Endothelial cell of umbilical vein (primary cell): Measurements from ENCODE around the gene RBM3. TPM values are rescaled to one million over a fixed set of nuclear protein-coding genes. Genes with fewer than 3 reads are reported as not detected.
"Not testable (repeated sequence)": the region's sequence is repeated elsewhere in the genome, so short reads cannot be mapped to it uniquely, and the experiment has no call there.

Experiments used
- BruUV-seq: library from RNA; stranded (reverse); fragments of 400-500 nt; replicated peaks from 2 replicates; lab custom pipeline; 2021; lab: Mats Ljungman, UMichigan
- CTCF ChIA-PET: fragments of 300-600, 350-600 bp; sonication (Branson Sonifier 250); formaldehyde crosslinking; loops from one replicate; lab custom pipeline; 2021; ENCODE audit warnings: antibody characterized with exemption, inconsistent platforms; lab: Charles Lee
- POLR2A ChIA-PET: fragments of 300-600, 350-600 bp; sonication (Branson Sonifier 250); formaldehyde crosslinking; loops from one replicate; lab custom pipeline; 2021; ENCODE audit warnings: antibody characterized with exemption, inconsistent platforms; lab: Charles Lee
- DNase-seq: peaks from one replicate; pipeline ENCODE4 v3.0.0-alpha.2; 2011; ENCODE audit warnings: low read depth, low spot score
- FAIRE-seq: peaks from 2 replicates; lab custom pipeline; 2011; peaks lifted over from hg19 to GRCh38; lab: Jason Lieb, UNC
- H2AFZ ChIP-seq: 2 replicates; pipeline ENCODE4 v1.6.0; 2012; ENCODE audit warnings: low read depth, low read length, control low read depth, inconsistent platforms
- H3K27ac ChIP-seq: 2 replicates; pipeline ENCODE4 v1.5.1; 2011; ENCODE audit warnings: low read depth, mild to moderate bottlenecking, control low read depth, low read length, moderate library complexity; ENCODE audit not compliant: insufficient read depth
- H3K27me3 ChIP-seq, 2 experiments: 2 replicates each; pipeline versions ENCODE4 v1.6.0 to v1.6.1; 2011; ENCODE audit warnings: low read length in 2 of 2, mixed read lengths in 1 of 2; ENCODE audit not compliant: control insufficient read depth in 2 of 2, insufficient read depth in 2 of 2
- H3K36me3 ChIP-seq, 2 experiments: 2 replicates in 1 of 2; 3 replicates in 1 of 2; pipeline ENCODE4 v1.5.1; 2011; ENCODE audit warnings: low read length in 2 of 2, mild to moderate bottlenecking in 1 of 2, moderate library complexity in 1 of 2; ENCODE audit not compliant: control insufficient read depth in 2 of 2, insufficient read depth in 2 of 2; ENCODE audit errors: extremely low read depth in 1 of 2
- H3K4me1 ChIP-seq: 3 replicates; pipeline ENCODE4 v1.5.1; 2011; ENCODE audit warnings: mild to moderate bottlenecking, low read length; ENCODE audit not compliant: control insufficient read depth, insufficient read depth; ENCODE audit errors: extremely low read depth
- H3K4me2 ChIP-seq: 2 replicates; pipeline ENCODE4 v1.6.1; 2011; ENCODE audit warnings: low read length, control low read depth, mixed read lengths; ENCODE audit not compliant: insufficient read depth
- H3K4me3 ChIP-seq, 3 experiments: fragments of 200-600 bp in 1 of 3; sonication (generic), shearing (Covaris generic) in 1 of 3; replicated peaks in 1 of 3; 2 replicates each; pipeline ENCODE4 v1.5.1; 2011 to 2016; ENCODE audit warnings: control low read depth in 3 of 3, low read length in 3 of 3, mild to moderate bottlenecking in 2 of 3, inconsistent platforms in 1 of 3, low read depth in 1 of 3, moderate library complexity in 1 of 3; ENCODE audit not compliant: insufficient read depth in 1 of 3
- H3K79me2 ChIP-seq: 2 replicates; pipeline ENCODE4 v1.6.0; 2012; ENCODE audit warnings: low read length, inconsistent platforms; ENCODE audit not compliant: control insufficient read depth, insufficient read depth
- H3K9ac ChIP-seq: replicated peaks from 2 replicates; pipeline ENCODE3; 2011; ENCODE audit warnings: low read length, control low read depth; ENCODE audit not compliant: insufficient read depth; ENCODE audit errors: extremely low read depth
- H3K9me1 ChIP-seq: replicated peaks from 3 replicates; pipeline ENCODE4 v1.6.0; 2011; ENCODE audit warnings: mild to moderate bottlenecking, low read length; ENCODE audit not compliant: control insufficient read depth, insufficient read depth; ENCODE audit errors: extremely low read depth
- H3K9me3 ChIP-seq: replicated peaks from 2 replicates; pipeline ENCODE4 v1.5.1; 2012; ENCODE audit warnings: low read length, inconsistent platforms; ENCODE audit not compliant: control insufficient read depth, insufficient read depth
- H4K20me1 ChIP-seq: replicated peaks from 2 replicates; pipeline ENCODE3; 2011; ENCODE audit warnings: mild to moderate bottlenecking, low read length; ENCODE audit not compliant: control insufficient read depth, insufficient read depth; ENCODE audit errors: extremely low read depth
- EZH2 ChIP-seq: IDR thresholded peaks from 2 replicates; pipeline ENCODE4 v1.6.1; 2012; ENCODE audit warnings: borderline replicate concordance, low read depth, mild to moderate bottlenecking, moderate library complexity, low read length, inconsistent platforms; ENCODE audit not compliant: severe bottlenecking
- FOS ChIP-seq: IDR thresholded peaks from 2 replicates; pipeline ENCODE4 v1.6.1; 2011; ENCODE audit warnings: mild to moderate bottlenecking, low read length, moderate library complexity, borderline replicate concordance; ENCODE audit not compliant: insufficient read depth
- JUN ChIP-seq: IDR thresholded peaks from 2 replicates; pipeline ENCODE4 v1.6.1; 2011; ENCODE audit warnings: borderline replicate concordance, low read depth; ENCODE audit not compliant: insufficient read length, insufficient read depth
- MYC ChIP-seq: IDR thresholded peaks from one replicate; pipeline ENCODE4 v1.6.1; 2011; ENCODE audit warnings: mild to moderate bottlenecking, low read depth, low read length
- POLR2A ChIP-seq: IDR thresholded peaks from 2 replicates; pipeline ENCODE4 v1.6.1; 2012; ENCODE audit warnings: low read depth, mild to moderate bottlenecking, control low read depth, low read length
- POLR2AphosphoS5 ChIP-seq: IDR thresholded peaks from 2 replicates; pipeline ENCODE4 v1.6.1; 2012; ENCODE audit warnings: low read depth, mild to moderate bottlenecking, control low read depth, low read length, moderate library complexity; ENCODE audit not compliant: insufficient read depth
- dilution Hi-C: fragments of 300-500 bp; cut with MboI; formaldehyde crosslinking; loops from one replicate; pipeline ENCODE4 v1.15.0; 2019; ENCODE audit warnings: low sequenced_read_pairs; ENCODE audit not compliant: extremely low pct_ligation_motif_present
- intact Hi-C: fragments of 100-400 bp; cut with micrococcal nuclease; formaldehyde crosslinking; loops from one replicate; pipeline ENCODE4 v1.10.0; 2022
- polyA plus RNA-seq, 4 experiments: library from polyadenylated mRNA; depleted of rRNA in 3 of 4; stranded (reverse) in 3 of 4; unstranded in 1 of 4; fragments of >200 nt; gene quantifications; 2 replicates each; pipeline versions ENCODE4 v1.2.1 to v1.2.3, GENCODE V29; 2011 to 2012; ENCODE audit warnings: missing spikeins in 1 of 4
- total RNA-seq: library from RNA; stranded (reverse); gene quantifications from 2 replicates; pipeline ENCODE4 v1.2.3, GENCODE V29; 2021
- TF ChIP-seq, protein P1 (sequence below): IDR thresholded peaks from 2 replicates; pipeline ENCODE4 v1.6.1; 2011; ENCODE audit not compliant: insufficient read depth, insufficient read length

RBM3 gene
- total and polyA plus RNA-seq, 2 donors (not counting 3 experiments of a cell fraction or from before 2014, with no cell fraction given) = 313 to 477 TPM

DNA sequence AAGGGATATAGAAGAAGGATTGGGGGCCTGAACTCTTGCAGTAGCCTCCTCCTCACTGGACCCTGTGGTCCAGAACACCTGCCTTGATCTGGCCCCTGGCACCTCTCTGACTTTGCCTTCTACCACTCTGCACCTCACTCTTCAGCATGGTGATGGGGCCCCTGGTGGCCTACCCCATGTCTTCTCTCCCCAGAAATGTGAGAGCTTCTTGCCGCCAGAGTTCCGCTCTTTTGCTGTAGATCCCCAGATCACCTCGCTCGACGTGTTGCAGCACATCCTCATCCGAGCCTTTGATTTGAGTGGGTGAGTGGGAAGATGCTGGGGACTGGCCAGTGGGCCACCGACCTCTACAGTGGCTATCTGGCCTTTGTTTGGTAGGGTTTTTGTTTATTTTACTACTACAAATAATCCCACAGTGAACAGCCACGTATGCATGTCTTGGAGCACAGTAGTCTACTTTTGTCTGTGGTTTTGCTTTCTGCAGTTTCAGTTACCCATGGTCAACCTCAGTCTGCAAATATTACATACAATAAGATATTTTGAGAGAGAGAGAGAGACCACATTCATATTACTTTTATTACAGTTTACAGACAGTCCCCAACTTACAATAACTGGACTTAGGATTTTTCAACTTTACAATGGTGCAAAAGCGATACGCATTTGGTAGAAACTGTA, 33.0 kb upstream of the RBM3 start:
- H3K4me2 ChIP-seq = no peak overlapping the region
- peaks cover 3% of the 10 kb centered on the region in 2 experiments for H3K36me3 ChIP-seq
- no peaks in the 10 kb centered on the region for H4K20me1 ChIP-seq
- H3K27ac ChIP-seq = no peak overlapping the region
- H3K9me1 ChIP-seq = no peaks in the 10 kb centered on the region
- no TSS peak for BruUV-seq
- peak; percentile 21 for FAIRE-seq
- ChIA-PET POLR2A (no interaction called here), CTCF (no interaction called here)
- peaks cover 7% of the 10 kb centered on the region for H3K4me1 ChIP-seq
- H2AFZ ChIP-seq = no peak overlapping the region
- H3K27me3 ChIP-seq = no peaks in the 10 kb centered on the region
- peaks cover 13% of the 10 kb centered on the region for H3K79me2 ChIP-seq
- TF ChIP-seq EZH2 = no peak
- no peak for TF ChIP-seq JUN
- TF ChIP-seq POLR2AphosphoS5 = no peak
- no peak for TF ChIP-seq POLR2A
- TF ChIP-seq MYC = no peak
- no peak for TF ChIP-seq FOS
- no peaks in the 10 kb centered on the region for H3K9me3 ChIP-seq
- no peak overlapping the region for H3K4me3 ChIP-seq
- dilution Hi-C loops = no loop called here
- no peak for DNase-seq
- H3K9ac ChIP-seq = no peak overlapping the region
- intact Hi-C loops = loop anchor here (2.0 kb wide), 1 partner anchor 56 kb away; the partner anchor contains the start of gene WDR13

DNA sequence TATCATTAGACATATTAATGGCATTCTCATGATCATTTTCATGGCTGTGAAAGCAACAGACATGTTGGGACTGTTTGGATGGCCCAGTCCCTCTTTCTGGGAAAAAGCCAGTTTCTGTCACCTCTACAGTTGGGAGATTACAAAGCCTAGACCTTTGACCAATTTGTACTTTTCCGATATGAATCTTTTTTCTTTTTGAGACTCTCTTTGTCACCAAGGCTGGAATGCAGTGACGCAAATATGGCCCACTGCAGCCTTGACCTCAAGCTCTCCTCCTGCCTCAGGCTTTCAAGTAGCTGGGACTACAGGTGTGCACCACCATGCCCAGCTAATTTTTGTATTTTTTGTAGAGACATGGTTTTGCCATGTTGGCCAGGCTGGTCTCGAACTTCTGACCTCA, 25.4 kb upstream of the RBM3 start:
- Histone ChIP-seq H3K4me3 (no peak overlapping the region), H3K9me1 (no peaks in the 10 kb centered on the region), H3K4me1 (no peaks in the 10 kb centered on the region), H3K79me2 (no peaks in the 10 kb centered on the region), H3K36me3 (peaks cover 5% of the 10 kb centered on the region in 2 experiments), H3K9ac (no peak overlapping the region), H3K4me2 (no peak overlapping the region), H3K27me3 (no peaks in the 10 kb centered on the region), H3K27ac (no peak overlapping the region), H3K9me3 (no peaks in the 10 kb centered on the region), H2AFZ (no peak overlapping the region), H4K20me1 (no peaks in the 10 kb centered on the region)
- FAIRE-seq = no peak
- ChIA-PET POLR2A (no interaction called here), CTCF (interaction anchor here (3.1 kb wide), 1 partner anchor 9 kb away, joined by 8 read pairs; the partner anchor contains the start of gene TBC1D25)
- intact Hi-C loops (no loop called here), dilution Hi-C loops (no loop called here)
- no TSS peak for BruUV-seq
- TF ChIP-seq, protein P1, sequence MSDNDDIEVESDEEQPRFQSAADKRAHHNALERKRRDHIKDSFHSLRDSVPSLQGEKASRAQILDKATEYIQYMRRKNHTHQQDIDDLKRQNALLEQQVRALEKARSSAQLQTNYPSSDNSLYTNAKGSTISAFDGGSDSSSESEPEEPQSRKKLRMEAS = no peak
- no peak for TF ChIP-seq MYC
- TF ChIP-seq POLR2AphosphoS5 = no peak
- no peak for DNase-seq

DNA sequence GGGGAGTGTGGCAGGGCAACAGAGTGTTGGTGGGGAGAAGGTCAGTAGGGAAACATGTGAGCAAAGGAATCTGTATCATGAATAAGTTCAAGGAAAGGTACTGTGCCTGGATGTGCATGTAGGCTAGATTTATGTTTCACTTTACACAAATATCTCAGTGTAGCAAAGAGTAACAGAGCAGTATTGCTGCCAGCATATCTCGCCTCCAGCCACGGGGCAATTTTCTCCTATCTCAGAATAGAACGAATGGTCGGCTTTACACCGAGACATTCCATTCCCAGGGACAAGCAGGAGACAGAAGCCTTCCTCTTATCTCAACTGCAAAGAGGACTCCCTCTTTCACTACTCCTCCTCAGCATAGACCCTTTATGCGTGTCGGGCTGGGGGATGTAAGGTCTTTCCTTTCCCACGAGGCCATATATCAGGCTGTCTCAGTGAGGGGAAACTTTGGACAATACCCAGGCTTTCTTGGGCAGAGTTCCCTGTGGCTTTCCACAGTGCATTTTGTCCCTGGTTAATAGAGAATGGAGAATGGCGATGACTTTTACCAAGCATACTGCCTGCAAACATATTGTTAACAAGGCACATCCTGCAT, 18.5 kb upstream of the RBM3 start:
- H3K9ac ChIP-seq, H3K4me2 ChIP-seq, H3K79me2 ChIP-seq, BruUV-seq, H3K4me3 ChIP-seq, H3K27ac ChIP-seq, POLR2A ChIA-PET, H3K9me3 ChIP-seq, CTCF ChIA-PET, H3K9me1 ChIP-seq, H4K20me1 ChIP-seq, H3K27me3 ChIP-seq, dilution Hi-C loops, H3K4me1 ChIP-seq, H2AFZ ChIP-seq, H3K36me3 ChIP-seq, intact Hi-C loops, DNase-seq: not testable (repeated sequence)
- FAIRE-seq = peak; percentile 44
